HUES6 (cell line): ENCODE results near the gene ETNK2.

Experiments used
- H3K27ac ChIP-seq: 2 replicates; pipeline ENCODE4 v1.7.0; 2013; ENCODE audit warnings: low read depth, mild to moderate bottlenecking, low read length, inconsistent platforms
- H3K27me3 ChIP-seq: 2 replicates; pipeline ENCODE4 v1.6.1; 2013; ENCODE audit warnings: low read length; ENCODE audit not compliant: control insufficient read depth, insufficient read depth
- H3K36me3 ChIP-seq: 2 replicates; pipeline ENCODE4 v1.6.1; 2013; ENCODE audit warnings: low read length; ENCODE audit not compliant: control insufficient read depth, insufficient read depth
- H3K4me1 ChIP-seq: 2 replicates; pipeline ENCODE4 v1.6.1; 2013; ENCODE audit warnings: low read length; ENCODE audit not compliant: control insufficient read depth, insufficient read depth
- H3K4me3 ChIP-seq: 2 replicates; pipeline ENCODE4 v1.5.1; 2013; ENCODE audit warnings: low read depth, low read length
- H3K9ac ChIP-seq: one replicate; pipeline ENCODE4 v1.6.1; 2013; ENCODE audit warnings: mild to moderate bottlenecking, low read length
- H3K9me3 ChIP-seq: 2 replicates; pipeline ENCODE4 v1.6.1; 2013; ENCODE audit warnings: low read depth, low read length; ENCODE audit not compliant: control insufficient read depth, insufficient read depth

ETNK2 gene

GRCh38 chr1:204121840-204122555, 29.8 kb downstream of the ETNK2 start:
- peaks cover 92% of the 10 kb centered on the region for H3K36me3 ChIP-seq
- no peak overlapping the region for H3K9ac ChIP-seq
- H3K27me3 ChIP-seq: no peaks in the 10 kb centered on the region
- H3K4me3 ChIP-seq: no peak overlapping the region
- no peaks in the 10 kb centered on the region for H3K9me3 ChIP-seq
- no peak overlapping the region for H3K27ac ChIP-seq
- peaks cover 5% of the 10 kb centered on the region; the same call in 1 of the 2 replicates for H3K4me1 ChIP-seq

- no peak overlapping the region for H3K27ac ChIP-seq
- no peak overlapping the region for H3K4me3 ChIP-seq
- H3K4me1 ChIP-seq: peaks cover 13% of the 10 kb centered on the region
- no peak overlapping the region for H3K9ac ChIP-seq
- no peaks in the 10 kb centered on the region for H3K9me3 ChIP-seq
- peaks cover 65% of the 10 kb centered on the region for H3K36me3 ChIP-seq
- H3K27me3 ChIP-seq: no peaks in the 10 kb centered on the region
Observed at GRCh38 chr1:204116539-204116938, 35.3 kb downstream of the ETNK2 start.

- H3K4me1 ChIP-seq: peaks cover 23% of the 10 kb centered on the region
- H3K27me3 ChIP-seq: no peaks in the 10 kb centered on the region
- H3K9me3 ChIP-seq: no peaks in the 10 kb centered on the region
- H3K36me3 ChIP-seq: peaks cover 55% of the 10 kb centered on the region
- no peak overlapping the region for H3K9ac ChIP-seq
- no peak overlapping the region for H3K27ac ChIP-seq
- H3K4me3 ChIP-seq: no peak overlapping the region
Observed at GRCh38 chr1:204115116-204115515, 36.7 kb downstream of the ETNK2 start.

DNA sequence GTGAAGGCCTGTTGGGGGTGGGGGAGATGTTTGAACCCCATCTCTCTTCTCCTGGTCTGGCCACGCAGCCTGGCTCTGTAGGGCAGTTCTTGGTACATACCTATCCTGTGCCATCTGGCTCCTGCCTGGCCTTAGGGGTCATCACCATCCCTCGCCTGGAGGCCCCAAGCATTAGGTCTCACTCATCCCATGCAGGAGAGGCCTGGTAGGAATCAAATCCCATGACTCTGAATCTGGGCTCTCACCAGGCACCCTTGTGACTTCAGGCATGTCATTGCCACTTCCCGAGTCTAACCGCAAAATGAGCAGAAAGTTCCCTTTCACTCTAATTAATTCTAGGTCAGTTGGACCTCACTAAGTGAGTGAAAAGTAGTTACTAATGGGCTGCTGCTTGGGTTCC, 37.2 kb downstream of the ETNK2 start:
- Histone ChIP-seq H3K27ac (no peak overlapping the region), H3K4me3 (no peak overlapping the region), H3K9me3 (no peaks in the 10 kb centered on the region), H3K27me3 (no peaks in the 10 kb centered on the region), H3K4me1 (peaks cover 23% of the 10 kb centered on the region), H3K36me3 (peaks cover 50% of the 10 kb centered on the region), H3K9ac (no peak overlapping the region)

- no peaks in the 10 kb centered on the region for H3K27me3 ChIP-seq
- no peak overlapping the region for H3K4me3 ChIP-seq
- no peak overlapping the region for H3K9ac ChIP-seq
- H3K4me1 ChIP-seq: peaks cover 30% of the 10 kb centered on the region
- H3K27ac ChIP-seq: no peak overlapping the region
- no peaks in the 10 kb centered on the region for H3K9me3 ChIP-seq
- peaks cover 43% of the 10 kb centered on the region for H3K36me3 ChIP-seq
Observed at GRCh38 chr1:204113896-204114295, 37.9 kb downstream of the ETNK2 start.

DNA sequence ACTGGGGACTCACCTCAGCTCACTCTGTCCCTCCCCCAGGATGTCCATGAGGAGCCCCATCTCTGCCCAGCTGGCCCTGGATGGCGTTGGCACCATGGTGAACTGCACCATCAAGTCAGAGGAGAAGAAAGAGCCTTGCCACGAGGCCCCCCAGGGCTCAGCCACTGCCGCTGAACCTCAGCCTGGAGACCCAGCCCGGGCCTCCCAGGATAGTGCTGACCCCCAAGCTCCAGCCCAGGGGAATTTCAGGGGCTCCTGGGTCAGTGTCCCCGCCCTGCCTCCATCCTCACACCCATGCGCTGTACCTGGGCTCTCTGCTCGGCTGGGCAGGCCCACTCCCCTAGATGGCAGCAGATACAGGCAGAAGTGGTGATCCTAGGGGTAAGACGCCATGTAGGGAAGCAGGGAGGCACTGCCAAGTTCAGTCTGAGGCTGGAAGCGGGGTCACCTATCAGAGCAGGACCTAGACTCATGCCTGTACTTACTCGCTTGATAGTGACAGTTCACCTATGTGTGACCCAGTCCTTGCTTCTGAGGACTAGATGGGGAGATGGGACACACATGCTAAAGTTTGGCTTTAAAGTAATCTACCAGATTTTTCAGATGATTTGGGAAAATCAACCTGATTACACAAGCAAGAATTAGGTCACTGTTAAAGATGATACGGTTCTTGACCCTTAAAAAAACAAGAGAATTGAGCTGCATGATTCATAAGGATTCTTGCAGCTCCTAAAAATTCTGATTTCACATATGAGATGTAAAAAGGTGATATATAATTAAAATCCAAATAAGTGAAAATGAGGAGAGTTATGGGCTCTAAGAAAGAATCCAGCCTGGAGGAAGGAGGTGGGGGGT, 38.7 kb downstream of the ETNK2 start:
- no peaks in the 10 kb centered on the region for H3K9me3 ChIP-seq
- H3K4me3 ChIP-seq: no peak overlapping the region
- H3K9ac ChIP-seq: no peak overlapping the region
- no peaks in the 10 kb centered on the region for H3K27me3 ChIP-seq
- H3K4me1 ChIP-seq: peaks cover 36% of the 10 kb centered on the region
- H3K27ac ChIP-seq: no peak overlapping the region
- H3K36me3 ChIP-seq: peaks cover 35% of the 10 kb centered on the region

DNA sequence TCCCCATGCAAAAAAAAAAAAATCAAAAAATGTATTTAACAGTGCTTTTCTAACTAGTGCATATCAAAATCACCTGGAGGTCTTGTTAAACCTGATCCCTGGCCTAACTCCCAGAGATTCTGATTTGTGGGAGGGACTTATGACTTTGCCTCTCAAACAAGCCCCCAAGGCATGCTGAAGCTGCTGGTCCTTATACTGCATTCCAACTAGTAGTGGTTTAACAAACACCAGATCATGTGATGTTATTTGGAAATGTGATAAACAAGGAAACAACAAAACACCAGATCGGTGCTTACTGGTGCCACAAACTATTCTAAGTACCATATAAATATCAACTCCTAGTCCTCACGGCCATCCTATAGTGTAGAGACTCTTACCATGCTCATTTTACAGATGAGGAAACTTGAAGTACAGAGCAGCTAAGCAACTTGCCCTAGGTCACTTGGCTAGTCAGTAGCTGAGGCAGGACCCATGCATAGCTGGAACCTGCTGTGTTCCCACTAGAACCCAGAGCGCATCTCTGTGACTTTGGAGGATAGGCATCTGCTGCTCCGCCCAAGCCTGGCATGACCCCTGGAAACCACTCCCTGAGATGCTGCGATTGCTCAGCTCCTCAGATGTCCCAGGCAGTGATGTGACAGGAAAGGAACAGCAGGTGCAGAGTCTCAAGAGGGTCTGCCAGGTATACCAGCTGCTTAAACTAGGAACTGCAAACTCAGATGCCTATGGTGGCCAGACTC, 40.8 kb downstream of the ETNK2 start:
- H3K27ac ChIP-seq: no peak overlapping the region
- no peaks in the 10 kb centered on the region for H3K27me3 ChIP-seq
- H3K4me1 ChIP-seq: peaks cover 48% of the 10 kb centered on the region
- peaks cover 17% of the 10 kb centered on the region for H3K36me3 ChIP-seq
- no peaks in the 10 kb centered on the region for H3K9me3 ChIP-seq
- no peak overlapping the region for H3K9ac ChIP-seq
- no peak overlapping the region for H3K4me3 ChIP-seq

DNA sequence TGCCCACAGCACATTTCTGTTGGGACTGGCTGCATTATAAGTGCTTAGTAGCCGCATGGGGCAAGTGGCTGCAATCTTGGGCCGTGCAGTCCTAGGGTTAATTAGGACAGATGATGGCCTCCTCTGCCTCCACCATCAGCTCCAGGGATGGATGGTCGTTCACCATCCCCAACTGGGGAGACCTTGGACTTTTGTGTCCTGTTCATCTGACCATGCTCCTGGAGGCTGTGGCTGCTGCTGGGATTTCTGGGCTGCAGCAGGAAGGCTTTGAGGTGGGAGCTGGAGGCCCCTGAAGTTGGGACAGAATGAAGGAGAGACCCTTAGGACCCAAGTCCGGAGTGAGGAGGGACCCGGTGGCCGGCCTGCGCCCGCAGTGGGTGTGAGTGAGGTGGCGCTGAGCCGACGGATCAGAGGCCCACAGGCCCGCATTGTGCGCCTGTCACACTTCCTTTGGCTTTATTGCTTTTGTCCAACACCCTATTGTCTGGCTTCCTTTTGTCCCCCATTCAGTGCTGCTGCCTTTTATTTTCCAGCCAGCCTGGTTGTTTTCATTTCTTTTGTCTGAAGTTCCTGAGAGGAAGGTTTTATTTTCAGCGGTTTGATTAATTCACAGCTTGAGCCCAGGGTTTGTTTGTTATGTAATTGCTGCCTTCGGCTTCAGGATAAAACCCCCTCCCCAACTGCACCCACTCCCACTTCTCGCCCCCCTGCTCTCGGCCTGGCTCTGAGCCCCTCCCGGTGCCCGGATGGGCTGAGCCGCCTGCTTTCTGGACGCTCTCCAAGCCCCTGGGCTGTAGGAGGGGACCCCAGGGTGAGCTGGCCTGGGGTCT, 43.3 kb downstream of the ETNK2 start:
- H3K27ac ChIP-seq: peak overlapping the region; percentile 83
- peaks cover 64% of the 10 kb centered on the region for H3K4me1 ChIP-seq
- H3K36me3 ChIP-seq: no peaks in the 10 kb centered on the region
- H3K9me3 ChIP-seq: no peaks in the 10 kb centered on the region
- no peaks in the 10 kb centered on the region for H3K27me3 ChIP-seq
- H3K4me3 ChIP-seq: peak overlapping the region; percentile 37
- peak overlapping the region; percentile 76 for H3K9ac ChIP-seq

- Histone ChIP-seq H3K4me3 (peak overlapping the region; percentile 37; the same call in 1 of the 2 replicates), H3K9me3 (no peaks in the 10 kb centered on the region), H3K9ac (peak overlapping the region; percentile 66), H3K36me3 (no peaks in the 10 kb centered on the region), H3K27ac (peak overlapping the region; percentile 71; the same call in 1 of the 2 replicates), H3K27me3 (no peaks in the 10 kb centered on the region), H3K4me1 (peaks cover 65% of the 10 kb centered on the region)
Observed at GRCh38 chr1:204107892-204108291, 44.0 kb downstream of the ETNK2 start.

GRCh38 chr1:204106825-204107224, 45.0 kb downstream of the ETNK2 start:
- Histone ChIP-seq H3K9me3 (no peaks in the 10 kb centered on the region), H3K27ac (no peak overlapping the region), H3K36me3 (no peaks in the 10 kb centered on the region), H3K9ac (no peak overlapping the region), H3K4me3 (no peak overlapping the region), H3K27me3 (no peaks in the 10 kb centered on the region), H3K4me1 (peaks cover 68% of the 10 kb centered on the region)
